NCI-H345 treated with DMSO at 0.1 percent for 48 hours (cell line): ENCODE measurements around the gene PARN.

ENCODE experiments used
- DNase-seq: peaks from one replicate; lab custom pipeline; 2025; ENCODE audit not compliant: unreplicated experiment; lab: John Stamatoyannopoulos, UW

The PARN gene

DNA sequence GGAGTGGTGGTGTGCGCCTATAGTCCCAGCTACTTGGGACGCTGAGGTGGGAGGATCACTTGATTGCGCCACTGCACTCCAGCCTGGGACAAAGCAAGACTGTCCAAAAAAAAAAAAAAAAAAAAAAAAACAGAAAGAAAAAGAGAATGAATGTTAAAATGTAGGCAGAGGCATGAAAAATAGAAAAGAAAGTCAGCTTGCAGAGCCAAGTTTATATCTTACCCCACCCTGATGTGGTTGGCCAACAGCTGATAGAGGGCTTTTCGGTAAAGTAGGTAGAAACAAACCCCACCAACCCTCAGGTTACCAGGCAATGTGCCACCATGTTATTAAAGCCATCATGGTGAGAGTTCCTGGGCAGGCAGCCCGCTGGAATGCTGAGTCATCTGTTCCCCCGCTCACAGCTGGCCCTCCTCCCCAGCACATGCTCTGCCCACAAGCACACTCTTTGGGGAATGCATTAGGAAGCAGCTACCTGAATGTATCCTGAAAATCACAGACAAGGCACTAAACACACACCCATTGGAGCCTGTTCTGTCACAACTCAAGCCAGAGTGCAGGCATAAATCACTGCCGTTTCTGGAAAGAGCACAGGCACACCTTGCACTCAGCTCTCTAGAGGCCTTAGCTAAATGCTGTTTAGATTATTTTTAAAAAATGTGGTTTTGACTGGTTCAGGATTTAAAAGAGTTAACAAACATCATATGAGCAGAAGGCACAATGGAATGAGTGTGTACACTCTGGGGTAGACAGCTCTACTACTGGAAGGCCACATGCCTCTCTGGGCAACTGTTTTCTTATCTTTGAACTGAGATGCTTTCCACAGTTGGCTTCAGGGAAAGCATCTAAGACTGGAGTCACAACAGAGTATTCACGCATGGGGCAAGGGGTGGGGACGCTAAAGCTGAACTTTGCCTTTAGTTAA lies 128.5 kb downstream of the PARN start:
- no peak for DNase-seq

DNA sequence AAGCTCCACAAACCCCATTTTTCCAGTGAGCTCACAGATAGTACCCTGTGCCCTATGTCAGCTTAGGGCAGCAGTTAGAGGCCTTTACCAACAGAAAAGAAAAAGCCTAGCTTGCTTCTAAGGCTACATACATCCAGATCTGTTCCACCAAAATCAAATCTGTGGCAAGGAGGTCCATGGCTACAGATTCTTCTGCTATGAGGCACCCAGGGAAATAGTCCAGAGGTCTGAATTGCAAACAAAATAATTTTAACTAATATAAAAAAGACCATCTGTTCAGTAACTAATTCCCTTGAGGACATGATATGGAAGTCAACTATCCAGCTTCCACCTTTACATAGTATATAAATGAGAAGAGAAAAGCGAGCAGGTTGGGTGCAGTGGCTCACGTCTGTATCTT lies 129.3 kb downstream of the PARN start:
- DNase-seq, result no peak

DNA sequence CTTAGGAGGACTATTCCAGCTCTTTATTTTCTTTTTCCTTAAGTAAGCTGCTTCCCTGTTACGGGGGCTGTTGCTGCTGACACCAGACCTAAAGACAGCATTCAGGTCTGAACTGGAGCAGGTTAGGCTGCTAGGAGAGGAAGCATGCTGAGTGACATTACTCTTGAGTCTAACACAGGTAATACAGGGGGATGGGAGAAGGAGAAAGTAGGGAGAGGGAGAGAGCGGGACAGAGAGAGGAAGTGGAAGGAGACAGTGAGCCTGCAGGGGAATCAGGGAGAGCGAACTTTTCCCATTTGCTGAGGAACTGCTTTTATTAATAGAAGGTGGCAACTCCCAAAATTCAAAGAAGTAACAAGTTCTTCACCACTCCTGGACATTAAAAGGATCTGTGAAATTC lies 130.9 kb downstream of the PARN start:
- no peak for DNase-seq

DNA sequence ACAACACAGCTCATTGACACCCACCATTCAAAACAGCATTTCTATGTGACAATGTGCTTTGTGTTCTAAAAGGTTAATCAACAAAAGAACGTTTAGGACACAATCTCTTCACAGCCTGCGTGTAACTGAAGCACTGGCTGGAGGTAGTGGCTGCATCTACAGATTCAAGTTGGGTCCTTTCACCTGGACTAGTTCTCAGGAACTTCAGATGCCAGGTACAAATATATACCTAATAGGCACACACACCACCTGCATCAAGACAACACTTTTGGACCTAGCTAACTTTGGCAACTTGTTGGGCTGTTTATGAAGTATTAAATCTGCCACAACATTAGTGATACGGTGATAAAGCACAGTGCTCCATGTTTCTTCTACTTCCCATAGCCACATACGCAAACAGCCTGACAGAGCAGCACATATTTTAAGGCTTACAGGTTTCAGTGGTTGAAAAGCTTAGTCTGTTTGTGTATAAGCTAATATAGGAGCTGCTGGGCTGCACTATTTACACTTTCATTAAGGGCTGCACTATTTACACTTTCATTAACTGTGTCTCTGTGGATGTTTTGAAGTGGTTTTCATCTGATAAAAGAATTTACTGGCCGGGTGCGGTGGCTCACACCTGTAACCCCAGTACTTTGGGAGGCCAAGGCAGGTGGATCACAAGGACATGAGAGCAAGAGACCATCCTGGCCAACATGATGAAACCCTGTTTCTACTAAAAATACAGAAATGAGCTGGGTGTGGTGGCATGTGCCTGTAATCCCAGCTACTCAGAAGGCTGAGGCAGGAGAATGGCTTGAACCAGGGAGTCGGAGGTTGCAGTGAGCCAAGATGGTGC lies 132.6 kb downstream of the PARN start:
- no peak for DNase-seq

DNA sequence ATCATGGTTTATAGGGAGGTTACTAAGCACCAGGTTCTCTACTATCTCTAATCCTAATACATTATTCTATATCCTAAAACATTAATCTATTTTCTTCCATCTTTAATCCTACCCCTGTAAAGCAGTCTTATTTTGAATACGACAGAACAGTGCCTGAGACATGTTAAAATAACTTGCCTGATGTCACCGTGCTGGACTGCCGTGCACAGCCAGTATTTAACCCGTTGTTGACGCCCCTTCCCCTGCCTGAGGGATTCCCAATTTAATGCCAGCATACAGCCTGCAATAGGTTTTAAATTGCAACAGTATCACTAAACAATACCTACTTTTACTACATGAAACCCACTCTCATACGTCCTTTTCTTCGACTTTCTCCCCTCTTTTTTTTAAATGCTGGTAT lies 133.3 kb downstream of the PARN start:
- DNase-seq, result no peak

DNA sequence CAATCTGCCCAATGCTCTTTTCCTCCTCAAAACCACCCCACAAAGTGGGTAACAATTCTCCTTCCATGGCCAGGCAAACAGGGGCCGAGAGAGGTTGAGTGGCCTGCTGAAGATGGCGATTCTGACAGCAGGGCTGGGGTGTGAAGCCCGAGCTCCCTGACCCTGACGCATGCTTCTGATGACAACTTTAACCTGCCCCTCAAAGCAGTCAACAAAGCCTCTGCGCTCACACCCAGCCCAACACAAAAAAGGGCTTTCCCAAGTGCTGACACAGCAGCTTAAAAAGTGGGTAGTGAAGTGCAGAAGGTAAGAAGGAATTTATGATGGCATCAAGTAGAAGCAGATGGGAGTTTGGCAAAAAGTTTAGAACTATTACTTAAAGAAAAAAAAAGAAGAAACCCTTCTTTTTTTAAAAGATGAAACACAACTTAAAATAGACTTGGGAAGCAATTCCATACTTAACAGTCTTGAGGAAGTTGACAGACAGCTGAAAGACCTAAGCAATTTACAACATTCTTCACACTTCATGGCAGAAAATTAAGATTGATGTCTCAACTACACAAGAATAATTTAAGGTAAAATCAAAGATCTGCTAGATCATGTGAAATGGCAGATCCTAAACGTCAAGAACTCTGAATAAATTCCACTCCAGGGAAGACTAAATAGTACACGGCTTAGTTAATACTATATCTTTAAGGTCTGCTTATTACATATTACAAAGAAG lies 133.9 kb downstream of the PARN start:
- DNase-seq, result no peak

DNA sequence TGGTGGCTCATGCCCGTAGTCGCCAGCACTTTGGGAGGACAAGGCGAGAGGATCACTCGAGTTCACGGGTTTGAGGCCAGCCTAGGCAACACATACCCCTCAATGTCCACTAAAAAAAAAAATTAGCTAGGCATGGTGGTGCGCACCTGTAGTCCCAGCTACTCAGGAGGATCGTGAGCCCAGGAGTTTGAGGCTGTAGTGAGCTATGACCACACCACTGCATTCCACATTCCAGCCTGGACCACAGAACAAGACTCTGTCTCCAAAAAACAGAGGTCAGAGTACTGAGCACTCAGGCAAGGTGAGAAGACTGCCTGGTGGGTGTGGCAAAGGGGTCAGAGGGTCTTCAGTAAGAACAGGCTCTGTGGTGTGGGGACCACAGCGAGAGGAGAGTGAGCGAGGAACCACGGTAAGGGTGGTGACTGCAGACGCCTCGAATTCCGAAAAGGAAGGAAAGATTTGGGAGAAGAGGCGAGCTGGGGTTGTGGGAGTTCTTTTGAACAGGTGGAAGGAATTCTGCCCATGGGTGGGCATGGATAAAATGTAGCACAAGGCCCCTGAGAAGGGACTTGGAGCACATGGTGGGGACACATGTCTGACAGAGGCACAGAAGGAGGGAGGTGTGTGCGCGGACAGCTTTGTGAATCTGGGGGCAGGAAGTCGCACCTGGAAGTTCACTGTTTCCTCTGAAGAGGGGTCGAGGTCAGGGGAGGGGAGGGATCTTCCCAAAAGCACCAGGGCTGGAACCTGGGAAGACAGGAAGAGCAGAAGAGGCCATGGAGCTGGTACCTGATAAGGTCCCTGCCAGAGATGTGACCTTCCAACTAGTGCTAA lies 134.6 kb downstream of the PARN start:
- DNase-seq, result no peak

DNA sequence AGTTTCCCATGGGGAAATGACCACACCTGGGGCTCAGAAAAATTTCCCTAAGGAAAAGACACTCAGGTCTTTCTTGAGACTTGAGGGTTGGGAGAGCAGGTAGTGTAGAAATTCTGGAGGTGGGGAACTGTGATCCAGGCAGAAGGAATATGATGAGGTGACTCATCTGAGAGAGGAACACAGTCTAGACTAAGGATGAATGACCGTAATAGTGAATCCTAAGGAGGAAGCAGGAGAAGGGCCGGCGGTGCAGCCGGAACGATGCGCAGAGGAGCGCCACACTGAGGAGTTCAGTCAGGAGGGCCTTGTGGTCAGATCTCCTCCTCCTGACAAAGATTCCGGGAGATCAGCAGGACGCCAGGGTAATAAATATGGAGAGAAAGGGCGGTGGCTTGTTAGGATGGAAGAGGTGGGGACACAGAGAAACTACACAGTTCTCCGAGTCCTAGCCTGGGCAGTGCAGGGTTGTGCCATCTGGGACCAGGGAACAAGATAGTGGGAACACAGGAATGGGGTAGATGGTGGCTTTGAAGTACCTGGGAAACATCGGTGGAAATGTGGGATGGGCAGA lies 135.6 kb downstream of the PARN start:
- no peak for DNase-seq

DNA sequence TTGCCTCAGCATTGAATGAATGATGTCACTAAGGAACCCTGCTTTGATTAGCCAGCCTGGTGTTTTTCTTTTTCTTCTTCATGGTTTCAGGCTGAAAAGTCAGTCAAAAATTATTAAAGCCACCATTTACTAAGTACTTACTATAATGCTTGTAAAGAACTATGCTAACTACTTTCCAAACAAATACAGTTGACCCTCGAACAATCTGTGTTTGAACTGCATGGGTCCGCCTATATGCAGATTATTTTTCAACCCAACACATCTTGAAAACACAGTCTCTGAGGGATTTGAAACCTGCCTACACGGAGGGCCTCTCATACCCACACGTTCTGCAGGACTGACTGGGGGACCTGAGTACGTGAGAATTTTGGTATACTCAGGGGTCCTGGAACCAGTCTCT lies 136.3 kb downstream of the PARN start:
- DNase-seq, result no peak

DNA sequence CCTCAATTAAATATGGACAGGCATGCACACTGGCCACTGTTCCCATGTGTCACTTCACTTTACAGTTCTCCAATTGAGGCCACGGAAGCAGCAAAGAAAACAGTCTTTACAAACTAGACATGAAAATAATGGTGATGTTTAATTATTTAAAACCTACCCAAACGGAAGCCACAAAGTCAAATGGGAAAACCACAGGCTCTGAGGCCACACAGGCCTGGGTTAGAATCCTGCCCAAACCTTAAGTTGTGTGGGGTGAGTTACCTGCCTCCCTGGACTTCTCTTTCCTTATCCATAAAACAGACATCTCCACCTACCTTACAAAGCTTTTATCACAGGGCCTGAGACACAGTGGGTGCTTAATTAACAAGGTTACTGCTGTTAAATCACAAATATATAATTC lies 137.4 kb downstream of the PARN start:
- no peak for DNase-seq

DNA sequence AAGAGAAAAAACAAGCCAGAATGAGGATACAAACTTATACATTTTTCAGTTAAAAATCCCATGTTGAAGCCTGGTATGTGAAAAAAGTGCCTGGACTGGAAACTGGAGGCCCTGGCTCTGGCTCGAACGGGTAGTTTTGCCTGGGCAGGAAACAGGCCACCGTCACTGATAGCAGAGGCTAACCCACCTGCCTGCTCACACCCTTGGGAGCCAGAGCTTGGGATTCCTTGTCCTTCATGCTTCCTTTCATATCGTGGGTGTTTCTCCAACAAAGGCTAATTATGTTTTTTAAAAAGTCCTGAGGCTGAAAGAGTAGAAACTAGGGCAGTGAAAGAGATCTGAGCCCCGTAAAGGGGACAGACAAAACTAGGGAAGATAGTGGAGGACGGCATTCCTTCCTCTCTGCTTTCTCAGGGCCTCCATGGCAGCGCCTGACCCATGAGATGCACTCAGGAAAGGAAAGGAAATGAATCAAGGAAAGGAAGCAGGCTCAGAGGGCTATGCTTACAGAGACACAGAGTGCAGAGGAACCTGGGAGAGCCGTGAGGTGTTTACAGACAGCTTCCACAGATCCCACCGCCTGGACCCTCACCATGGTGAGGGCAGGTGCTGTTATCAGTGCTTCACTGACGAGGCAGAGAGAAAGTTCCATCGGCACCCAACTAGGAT lies 138.1 kb downstream of the PARN start:
- no peak for DNase-seq

DNA sequence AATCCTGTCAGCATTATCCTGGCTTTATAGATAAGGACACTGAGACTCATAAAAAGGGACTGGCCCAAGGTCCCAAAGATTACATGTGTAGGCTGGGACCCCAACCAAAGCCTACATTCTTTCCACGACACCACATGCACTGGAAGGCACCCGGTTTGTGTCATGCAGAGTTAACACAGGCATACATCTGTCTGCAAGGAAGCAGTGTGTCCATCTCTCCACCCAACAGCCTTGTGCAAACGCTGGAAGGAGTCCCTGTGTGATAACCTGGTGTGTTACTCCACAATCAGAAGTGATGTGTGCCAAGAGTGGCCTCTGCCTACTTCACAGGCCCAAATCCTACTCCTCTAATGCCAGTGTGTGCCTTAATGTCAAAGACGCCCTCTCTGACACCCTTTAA lies 139.8 kb downstream of the PARN start:
- no peak for DNase-seq

DNA sequence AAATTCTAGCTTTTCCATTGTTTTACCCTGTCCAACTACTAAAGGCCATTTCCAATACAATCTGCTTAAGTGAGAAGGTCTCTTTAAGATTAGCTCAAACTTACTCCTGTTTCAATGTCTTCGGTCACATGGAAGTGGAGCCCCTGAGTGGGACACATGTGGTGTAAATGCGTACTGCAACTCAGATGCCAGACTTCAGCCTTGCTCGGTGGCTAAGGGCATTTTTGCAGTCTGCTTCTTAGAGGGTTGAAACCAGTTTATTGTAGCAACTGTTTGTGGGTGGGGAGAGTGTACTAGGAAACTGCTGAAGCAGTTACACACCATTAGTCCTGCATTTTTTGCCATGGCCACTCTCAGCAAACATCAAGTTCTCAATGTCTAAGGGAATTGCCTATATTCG lies 140.6 kb downstream of the PARN start:
- no peak for DNase-seq

DNA sequence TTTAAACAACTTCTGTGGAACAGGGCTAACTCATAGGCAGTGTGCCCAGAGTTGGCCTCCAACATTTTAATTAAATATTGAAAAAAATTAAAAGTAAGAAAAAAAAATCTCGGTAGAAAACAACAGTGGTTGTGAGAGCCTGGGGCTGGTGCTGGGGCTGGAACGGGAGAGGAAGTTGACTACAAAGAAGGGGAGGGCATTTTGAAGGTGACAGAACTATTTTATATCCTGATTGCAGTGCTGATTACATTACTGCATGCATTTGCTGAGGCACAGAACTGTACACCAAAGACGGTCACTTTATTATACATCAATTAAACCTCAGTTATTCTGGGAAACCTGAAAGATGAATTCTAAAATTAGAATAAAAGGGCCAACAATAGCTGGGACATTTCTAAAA lies 142.5 kb downstream of the PARN start:
- DNase-seq, result no peak

DNA sequence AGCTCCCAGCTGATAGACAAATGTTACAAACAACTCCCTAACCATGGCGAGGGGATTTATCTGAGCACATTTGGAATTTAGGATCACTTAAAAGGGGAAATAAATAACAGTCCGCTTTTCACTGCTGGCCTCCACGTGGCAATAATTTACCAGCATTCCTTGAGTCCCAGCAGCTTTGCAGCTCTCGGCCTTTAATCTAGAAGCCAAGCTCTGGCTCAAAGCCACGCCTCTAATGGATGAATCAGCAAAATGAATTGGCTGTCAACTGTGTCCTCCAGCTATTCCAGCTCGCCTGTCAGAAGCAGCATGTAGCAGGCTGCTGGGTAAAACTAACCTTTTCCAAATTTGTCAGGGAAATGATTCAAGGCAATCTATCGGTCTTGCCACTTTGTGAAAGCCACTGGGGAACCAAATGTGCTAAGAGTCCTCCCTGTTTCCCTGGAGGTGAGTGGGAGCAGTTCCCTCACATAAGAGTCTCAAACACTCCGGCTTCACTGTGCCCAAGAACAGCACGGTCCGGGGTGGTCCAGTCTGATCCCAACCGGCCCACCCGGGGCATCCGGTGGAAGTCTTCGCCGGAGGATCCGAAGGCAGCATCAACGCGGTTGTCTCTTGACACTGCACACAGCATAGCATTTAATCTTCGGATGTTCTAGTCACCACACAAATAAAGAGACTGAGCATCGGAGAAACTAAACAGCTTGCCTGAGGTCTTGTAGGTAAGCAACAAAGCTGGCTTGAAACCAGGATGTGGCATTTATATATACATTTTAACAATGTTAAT lies 143.3 kb downstream of the PARN start:
- DNase-seq, result no peak

DNA sequence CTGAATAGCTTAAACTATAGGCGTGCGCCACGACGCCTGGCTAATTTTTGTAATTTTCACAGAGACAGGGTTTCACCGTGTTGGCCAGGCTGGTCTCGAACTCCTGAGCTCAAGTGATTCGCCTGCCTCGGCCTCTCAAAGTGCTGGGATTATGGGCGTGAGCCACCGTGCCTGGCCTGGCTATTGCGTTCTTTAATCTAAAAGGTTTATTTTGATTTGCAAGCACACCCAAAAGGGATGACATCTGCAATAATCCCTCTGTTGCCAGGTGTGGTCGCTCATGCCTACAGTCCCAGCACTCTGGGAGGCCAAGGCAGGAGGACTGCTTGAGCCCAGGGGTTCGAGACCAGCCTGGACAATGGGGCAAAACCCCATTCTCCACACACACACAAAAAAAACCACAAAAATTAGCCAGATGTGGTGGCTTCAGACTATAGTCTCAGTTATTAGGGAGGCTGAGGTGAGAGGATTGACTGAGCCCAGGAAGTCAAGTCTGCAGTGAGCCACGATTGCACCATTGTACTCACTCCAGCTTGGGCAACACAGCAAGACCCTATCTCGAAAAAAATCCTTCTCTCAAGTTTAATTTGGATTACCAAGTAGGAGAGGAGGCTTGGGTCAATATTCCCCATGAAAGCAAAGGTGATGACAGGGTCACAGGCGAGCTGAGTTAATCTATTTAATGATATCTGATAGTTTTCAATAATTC lies 144.1 kb downstream of the PARN start:
- no peak for DNase-seq

DNA sequence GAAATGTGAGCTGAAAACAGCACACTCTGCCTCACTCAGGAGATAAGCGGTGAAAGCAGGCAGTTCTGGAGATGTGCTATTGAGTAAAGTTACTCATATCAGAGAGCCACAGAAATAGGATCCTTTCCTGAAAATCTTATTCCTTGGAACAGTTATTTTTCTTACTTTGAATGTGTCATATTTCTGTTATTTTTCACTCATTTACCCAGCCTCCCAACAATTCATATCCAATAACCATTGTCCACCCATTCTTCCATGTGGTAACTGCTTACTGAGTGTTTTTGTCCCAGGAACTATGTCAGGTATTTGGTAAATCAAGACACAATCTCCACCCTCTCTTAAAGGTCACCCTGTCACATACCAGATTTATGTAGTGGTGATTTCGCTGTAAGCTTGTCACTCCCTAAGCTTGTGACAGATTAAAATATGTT lies 144.9 kb downstream of the PARN start:
- DNase-seq, result no peak

DNA sequence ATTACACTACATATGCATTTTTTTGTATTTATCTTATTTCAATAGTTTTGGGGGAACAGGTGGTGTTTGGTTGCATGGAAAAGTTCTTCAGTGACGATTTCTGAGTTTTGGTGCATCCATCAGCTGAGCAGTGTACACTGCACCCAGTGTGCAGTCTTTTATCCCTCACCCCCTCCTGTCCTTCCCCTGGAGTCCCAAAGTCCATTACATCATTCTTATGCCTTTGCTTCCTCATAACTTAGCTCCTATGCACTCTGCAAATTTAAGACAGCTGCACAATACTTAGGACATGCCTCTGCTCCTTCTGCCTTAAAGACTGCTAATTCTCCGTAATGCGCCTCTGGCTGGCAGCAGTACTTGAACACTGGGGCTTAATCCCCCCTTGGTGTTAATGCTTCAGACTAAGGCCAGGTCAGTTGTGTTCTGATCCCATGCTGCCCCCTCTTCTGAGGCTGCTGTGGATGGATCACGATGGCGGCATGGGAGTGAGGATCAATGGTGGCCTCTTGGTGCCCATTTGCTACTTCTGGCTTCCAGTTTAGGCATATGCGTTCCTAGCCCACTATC lies 146.2 kb downstream of the PARN start:
- DNase-seq, result no peak
